ENCODE data around the gene ZNF217. TPM values are rescaled to one million over a fixed set of nuclear protein-coding genes. Genes with fewer than 3 reads are reported as not detected.
"Not testable (repeated sequence)": the region's sequence is repeated elsewhere in the genome, so short reads cannot be mapped to it uniquely, and the experiment has no call there.

The ZNF217 gene
- total RNA-seq, 1 donor from 2014 or later, result 44.8 TPM

DNA sequence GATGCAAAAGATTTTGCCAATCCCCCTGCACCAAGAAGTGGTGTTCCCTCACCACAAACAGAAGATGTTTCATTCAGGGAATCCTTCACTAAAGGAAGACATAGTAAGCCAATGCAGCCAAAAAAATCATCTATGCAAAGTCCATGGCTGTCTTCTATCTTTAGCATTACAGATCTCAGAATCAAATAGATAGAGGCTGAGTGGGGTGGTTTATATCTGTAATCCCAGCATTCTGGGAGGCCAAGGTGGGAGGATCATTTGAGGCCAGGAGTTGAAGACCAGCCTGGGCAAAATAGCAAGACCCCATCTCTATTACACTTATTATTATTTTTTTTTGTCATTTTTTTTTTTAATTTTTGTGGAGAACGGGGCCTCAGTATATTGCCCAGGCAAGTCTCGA, 32.9 kb upstream of the ZNF217 start:
- ATAC-seq, result no peak
- H3K4me1 ChIP-seq, result peaks cover 28% of the 10 kb centered on the region

DNA sequence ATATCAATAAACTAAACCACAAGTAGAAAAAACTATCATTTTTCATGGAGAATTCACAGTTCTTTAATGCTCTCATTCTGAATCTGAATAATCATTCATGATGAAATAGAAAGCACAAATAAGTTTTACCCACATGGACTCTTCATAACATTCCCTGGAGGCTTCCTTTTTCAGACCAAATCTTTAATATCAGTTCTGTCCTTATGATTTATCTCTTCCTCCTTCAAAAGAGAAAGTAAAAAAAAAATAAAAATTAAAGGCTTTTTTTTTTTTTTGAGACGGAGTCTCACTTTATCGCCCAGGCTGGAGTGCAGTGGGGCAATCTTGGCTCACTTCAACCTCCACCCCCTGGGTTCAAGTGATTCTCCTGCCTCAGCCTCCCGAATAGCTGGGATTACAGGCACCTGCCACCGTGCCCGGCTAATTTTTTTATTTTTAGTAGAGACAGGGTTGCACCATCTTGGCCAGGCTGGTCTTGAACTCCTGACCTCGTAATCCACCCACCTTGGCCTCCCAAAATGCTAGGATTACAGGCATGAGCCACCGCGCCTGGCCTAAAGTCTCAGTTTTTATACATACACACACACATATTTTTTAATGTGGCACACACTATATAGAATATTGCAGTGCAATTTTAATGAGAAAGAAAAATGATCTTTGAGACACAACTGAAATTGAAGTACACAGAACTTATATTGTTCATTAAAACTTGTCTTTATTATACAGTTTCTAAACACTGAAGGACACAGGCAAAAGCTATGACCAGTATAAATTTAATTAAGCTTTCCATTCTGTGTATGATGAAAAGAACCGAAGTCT, 31.9 kb upstream of the ZNF217 start:
- intact Hi-C loops (cut with DNase I), result no loop called here
- ATAC-seq, result no peak
- no peaks in the 10 kb centered on the region for H3K27me3 ChIP-seq (ENCODE audit: low read depth)
- TF ChIP-seq, protein P1, sequence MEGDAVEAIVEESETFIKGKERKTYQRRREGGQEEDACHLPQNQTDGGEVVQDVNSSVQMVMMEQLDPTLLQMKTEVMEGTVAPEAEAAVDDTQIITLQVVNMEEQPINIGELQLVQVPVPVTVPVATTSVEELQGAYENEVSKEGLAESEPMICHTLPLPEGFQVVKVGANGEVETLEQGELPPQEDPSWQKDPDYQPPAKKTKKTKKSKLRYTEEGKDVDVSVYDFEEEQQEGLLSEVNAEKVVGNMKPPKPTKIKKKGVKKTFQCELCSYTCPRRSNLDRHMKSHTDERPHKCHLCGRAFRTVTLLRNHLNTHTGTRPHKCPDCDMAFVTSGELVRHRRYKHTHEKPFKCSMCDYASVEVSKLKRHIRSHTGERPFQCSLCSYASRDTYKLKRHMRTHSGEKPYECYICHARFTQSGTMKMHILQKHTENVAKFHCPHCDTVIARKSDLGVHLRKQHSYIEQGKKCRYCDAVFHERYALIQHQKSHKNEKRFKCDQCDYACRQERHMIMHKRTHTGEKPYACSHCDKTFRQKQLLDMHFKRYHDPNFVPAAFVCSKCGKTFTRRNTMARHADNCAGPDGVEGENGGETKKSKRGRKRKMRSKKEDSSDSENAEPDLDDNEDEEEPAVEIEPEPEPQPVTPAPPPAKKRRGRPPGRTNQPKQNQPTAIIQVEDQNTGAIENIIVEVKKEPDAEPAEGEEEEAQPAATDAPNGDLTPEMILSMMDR (IDR thresholded peaks at IDR 0.05), result no peak
- no peaks in the 10 kb centered on the region for H3K9me3 ChIP-seq
- H3K4me3 ChIP-seq, result no peak overlapping the region
- DNase-seq, result no peak
- no peak overlapping the region for H3K27ac ChIP-seq
- H3K4me1 ChIP-seq, result peaks cover 38% of the 10 kb centered on the region
- no peaks in the 10 kb centered on the region for H3K36me3 ChIP-seq

More for the DNA sequence above, 32.9 kb upstream of the ZNF217 start:
- intact Hi-C loops (cut with DNase I), result no loop called here
- Histone ChIP-seq H3K27ac (no peak overlapping the region), H3K27me3 (ENCODE audit: low read depth) (no peaks in the 10 kb centered on the region), H3K4me3 (no peak overlapping the region), H3K9me3 (no peaks in the 10 kb centered on the region), H3K36me3 (no peaks in the 10 kb centered on the region)
- DNase-seq, result no peak
- TF ChIP-seq, protein P1 (IDR thresholded peaks at IDR 0.05), result no peak

DNA sequence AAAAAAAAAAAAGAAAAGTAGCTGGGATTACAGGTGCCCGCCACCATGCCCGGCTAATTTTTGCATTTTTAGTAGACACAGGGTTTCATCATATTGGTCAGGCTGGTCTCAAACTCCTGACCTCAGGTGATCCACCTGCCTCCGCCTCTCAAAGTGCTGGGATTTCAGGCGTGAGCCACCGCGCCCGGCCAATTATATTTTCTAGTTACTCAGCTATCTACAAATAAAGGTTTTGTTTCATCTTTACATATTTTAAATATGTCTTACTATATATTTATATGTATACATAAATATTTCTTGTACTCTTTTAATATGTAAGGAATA, 31.2 kb upstream of the ZNF217 start:
- H3K27me3 ChIP-seq (ENCODE audit: low read depth); intact Hi-C loops (cut with DNase I); H3K4me3 ChIP-seq; DNase-seq; H3K36me3 ChIP-seq; H3K27ac ChIP-seq; H3K9me3 ChIP-seq; ATAC-seq: not testable (repeated sequence)
- peaks cover 38% of the 10 kb centered on the region for H3K4me1 ChIP-seq

DNA sequence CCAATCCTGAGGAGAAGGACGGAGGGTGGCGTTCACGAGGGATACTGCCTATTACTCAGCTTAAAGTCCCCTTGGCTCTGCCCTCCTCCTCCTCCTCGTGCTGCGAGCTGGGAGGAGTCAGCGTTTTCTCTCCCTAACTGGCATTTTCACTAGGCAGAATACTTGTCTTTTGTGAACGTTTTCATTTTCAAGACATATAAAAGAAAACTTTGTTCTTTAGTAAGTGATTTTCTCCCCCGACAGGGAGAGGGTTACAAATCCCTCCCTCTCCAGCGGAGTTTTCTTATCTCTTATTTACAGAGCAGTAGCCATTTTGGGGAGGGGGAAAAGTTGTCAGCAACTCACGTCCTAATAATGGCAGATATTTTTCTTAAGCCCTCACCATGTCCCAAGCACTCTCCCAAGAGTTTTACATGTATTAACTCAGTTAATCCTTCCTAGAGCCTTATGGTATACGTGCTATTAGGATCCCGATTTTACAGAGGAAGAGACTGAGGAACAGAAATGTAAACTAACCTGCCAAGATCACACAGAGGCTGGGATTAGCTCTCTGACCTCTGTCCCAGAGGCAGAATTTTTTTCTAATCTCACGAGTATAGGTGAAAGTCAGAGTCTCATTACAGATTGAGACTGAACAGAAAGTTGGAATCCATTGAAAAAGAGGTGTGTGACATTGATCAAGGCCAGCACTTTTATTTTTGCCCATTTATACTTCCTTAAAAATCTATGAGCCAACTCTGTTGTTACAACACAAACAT, 30.0 kb upstream of the ZNF217 start:
- Histone ChIP-seq H3K36me3 (no peaks in the 10 kb centered on the region), H3K27ac (peak overlapping the region; percentile 85), H3K4me1 (peaks cover 38% of the 10 kb centered on the region), H3K4me3 (peak overlapping the region; percentile 43), H3K9me3 (no peaks in the 10 kb centered on the region), H3K27me3 (ENCODE audit: low read depth) (no peaks in the 10 kb centered on the region)
- intact Hi-C loops (cut with DNase I), result no loop called here
- DNase-seq, result no peak
- TF ChIP-seq, protein P1 (IDR thresholded peaks at IDR 0.05), result peak; percentile 10
- peak; percentile 81 to 87 for ATAC-seq

DNA sequence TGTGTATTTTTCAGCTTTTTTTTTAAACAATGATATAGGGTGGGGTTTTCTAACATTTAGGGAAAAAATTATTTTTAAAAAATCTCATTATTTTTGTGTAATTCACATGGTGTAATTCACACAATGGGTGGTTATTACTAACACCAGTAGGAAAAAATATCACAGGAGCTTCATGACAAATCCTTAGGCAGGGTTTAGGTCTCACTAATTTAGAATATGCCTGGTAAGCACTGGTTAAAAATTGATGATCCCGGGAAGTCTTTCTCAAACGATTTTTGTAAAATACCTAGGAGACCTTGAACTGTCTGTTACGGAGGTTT, 29.5 kb upstream of the ZNF217 start:
- DNase-seq (no peak), ATAC-seq (no peak)
- TF ChIP-seq, protein P1 (IDR thresholded peaks at IDR 0.05), result no peak
- Histone ChIP-seq H3K36me3 (no peaks in the 10 kb centered on the region), H3K9me3 (no peaks in the 10 kb centered on the region), H3K27me3 (ENCODE audit: low read depth) (no peaks in the 10 kb centered on the region), H3K4me3 (peak overlapping the region; percentile 43), H3K4me1 (peaks cover 38% of the 10 kb centered on the region), H3K27ac (peak overlapping the region; percentile 85)
- intact Hi-C loops (cut with DNase I), result no loop called here
